Thymus (tissue), 11 donors: ENCODE measurements around the gene EEF1A2. TPM values are rescaled to one million over a fixed set of nuclear protein-coding genes. Genes with fewer than 3 reads are reported as not detected.

Experiments
- DNase-seq, 9 donors: peaks; one replicate each; pipeline ENCODE4 v3.0.0-alpha.2; 2013; ENCODE audit warnings: low spot score in 9 of 9, low read depth in 6 of 9, missing footprints in 1 of 9
- H3K27ac ChIP-seq, 2 donors: one replicate each; pipeline ENCODE4 v1.5.1; 2013; ENCODE audit warnings: control low read depth in 1 of 2, low read depth in 1 of 2, low read length in 1 of 2, mild to moderate bottlenecking in 1 of 2, moderate library complexity in 1 of 2
- H3K27me3 ChIP-seq, 2 donors: one replicate each; pipeline ENCODE4 v1.5.1; 2013; ENCODE audit warnings: low read length in 1 of 2; ENCODE audit not compliant: control insufficient read depth in 2 of 2, insufficient read depth in 1 of 2
- H3K36me3 ChIP-seq, 2 donors: one replicate each; pipeline ENCODE4 v1.5.1; 2013; ENCODE audit warnings: low read length in 1 of 2, mild to moderate bottlenecking in 1 of 2, moderate library complexity in 1 of 2; ENCODE audit not compliant: control insufficient read depth in 2 of 2, insufficient read depth in 2 of 2
- H3K4me1 ChIP-seq, 2 donors: one replicate each; pipeline ENCODE4 v1.5.1; 2013; ENCODE audit warnings: low read length in 2 of 2; ENCODE audit not compliant: control insufficient read depth in 2 of 2, insufficient read depth in 2 of 2
- H3K4me3 ChIP-seq, 2 donors: one replicate each; pipeline ENCODE4 v1.5.1; 2013; ENCODE audit warnings: low read length in 2 of 2, control low read depth in 1 of 2, mild to moderate bottlenecking in 1 of 2
- H3K9me3 ChIP-seq, 2 donors: one replicate each; pipeline ENCODE4 v1.5.1; 2013; ENCODE audit warnings: low read length in 1 of 2, mild to moderate bottlenecking in 1 of 2; ENCODE audit not compliant: control insufficient read depth in 2 of 2, insufficient read depth in 1 of 2
- WGBS: extraction: QIAGEN DNeasy Blood & Tissue Kit; methylation state at CpG from one replicate; pipeline ENCODE4 v1.1.7; 2013; 5-methylcytosine and 5-hydroxymethylcytosine counted together
- polyA plus RNA-seq: library from polyadenylated mRNA; stranded (reverse); fragments of 200-250 nt; gene quantifications from one replicate; pipeline ENCODE4 v1.2.3, GENCODE V29; 2013
- total RNA-seq: library from RNA; stranded (reverse); fragments of 120-200 nt; gene quantifications from one replicate; pipeline ENCODE4 v1.2.4, GENCODE V29; 2013
- donor health status: healthy.

The EEF1A2 gene
- total and polyA plus RNA-seq, 2 donors, result 0.19 to 2.2 TPM

- Histone ChIP-seq H3K4me3 (no peak overlapping the region), H3K27me3 (peaks cover 14 to 59% of the 10 kb centered on the region in 2 donors), H3K27ac (no peak overlapping the region), H3K4me1 (peaks cover 0 to 2% of the 10 kb centered on the region in 2 donors), H3K9me3 (no peaks in the 10 kb centered on the region), H3K36me3 (no peaks in the 10 kb centered on the region)
- 92% methylated on average over 40 of the region's 40 CpGs for WGBS
- no peak for DNase-seq
Measured at GRCh38 chr20:63456429-63457284, 42.2 kb downstream of the EEF1A2 start.

GRCh38 chr20:63455568-63455859 lies 43.4 kb downstream of the EEF1A2 start:
- Histone ChIP-seq H3K9me3 (no peaks in the 10 kb centered on the region), H3K4me1 (peaks cover 0 to 2% of the 10 kb centered on the region in 2 donors), H3K36me3 (no peaks in the 10 kb centered on the region), H3K4me3 (no peak overlapping the region), H3K27ac (no peak overlapping the region), H3K27me3 (peaks cover 14 to 52% of the 10 kb centered on the region in 2 donors)
- 71% methylated on average over 10 of the region's 10 CpGs for WGBS
- no peak for DNase-seq

- 73% methylated on average over 35 of the region's 35 CpGs for WGBS
- Histone ChIP-seq H3K27me3 (peaks cover 14 to 52% of the 10 kb centered on the region in 2 donors), H3K9me3 (no peaks in the 10 kb centered on the region), H3K27ac (no peak overlapping the region), H3K4me3 (no peak overlapping the region), H3K36me3 (no peaks in the 10 kb centered on the region), H3K4me1 (peaks cover 0 to 2% of the 10 kb centered on the region in 2 donors)
- no peak for DNase-seq
Measured at GRCh38 chr20:63454731-63455567, 43.9 kb downstream of the EEF1A2 start.

- Histone ChIP-seq H3K36me3 (no peaks in the 10 kb centered on the region), H3K4me1 (peaks cover 0 to 2% of the 10 kb centered on the region in 2 donors), H3K27me3 (peaks cover 14 to 60% of the 10 kb centered on the region in 2 donors), H3K27ac (no peak overlapping the region), H3K4me3 (no peak overlapping the region), H3K9me3 (no peaks in the 10 kb centered on the region)
- 59% methylated on average over 46 of the region's 46 CpGs for WGBS
- no peak for DNase-seq
Measured at GRCh38 chr20:63452821-63453523, 45.9 kb downstream of the EEF1A2 start.

GRCh38 chr20:63452341-63452740 lies 46.5 kb downstream of the EEF1A2 start:
- Histone ChIP-seq H3K4me3 (no peak overlapping the region), H3K9me3 (no peaks in the 10 kb centered on the region), H3K27ac (no peak overlapping the region), H3K36me3 (no peaks in the 10 kb centered on the region), H3K27me3 (peaks cover 14 to 64% of the 10 kb centered on the region in 2 donors), H3K4me1 (peaks cover 0 to 2% of the 10 kb centered on the region in 2 donors)
- DNase-seq, result no peak
- WGBS, result 96% methylated on average over 20 of the region's 20 CpGs

- Histone ChIP-seq H3K4me1 (peaks cover 0 to 2% of the 10 kb centered on the region in 2 donors), H3K9me3 (no peaks in the 10 kb centered on the region), H3K36me3 (no peaks in the 10 kb centered on the region), H3K4me3 (no peak overlapping the region), H3K27ac (no peak overlapping the region), H3K27me3 (peaks cover 14 to 63% of the 10 kb centered on the region in 2 donors)
- 98% methylated on average over 17 of the region's 17 CpGs for WGBS
- no peak for DNase-seq
Measured at GRCh38 chr20:63451821-63452220, 47.1 kb downstream of the EEF1A2 start.

GRCh38 chr20:63449796-63450730 lies 48.8 kb downstream of the EEF1A2 start:
- Histone ChIP-seq H3K36me3 (no peaks in the 10 kb centered on the region), H3K4me3 (no peak overlapping the region), H3K9me3 (no peaks in the 10 kb centered on the region), H3K4me1 (peaks cover 0 to 2% of the 10 kb centered on the region in 2 donors), H3K27me3 (peaks cover 14 to 49% of the 10 kb centered on the region in 2 donors), H3K27ac (no peak overlapping the region)
- 96% methylated on average over 30 of the region's 30 CpGs for WGBS
- DNase-seq, result no peak

- Histone ChIP-seq H3K4me1 (no peaks in the 10 kb centered on the region), H3K27ac (no peak overlapping the region), H3K27me3 (peaks cover 8 to 38% of the 10 kb centered on the region in 2 donors), H3K36me3 (no peaks in the 10 kb centered on the region), H3K9me3 (peaks cover 0 to 7% of the 10 kb centered on the region in 2 donors), H3K4me3 (no peak overlapping the region)
- no peak for DNase-seq
- 91% methylated on average over 5 of the region's 5 CpGs for WGBS
Measured at GRCh38 chr20:63449025-63449424, 49.9 kb downstream of the EEF1A2 start.
